B cell (primary cell): ENCODE data around the gene CACNA1F. TPM values are rescaled to one million over a fixed set of nuclear protein-coding genes. Genes with fewer than 3 reads are reported as not detected.

ENCODE experiments used
- ATAC-seq: fragments of 200-7000 bp; cut with Tn5 transposase; one replicate; pipeline ENCODE4 v1.10.0; 2021; ENCODE audit warnings: low read depth, mild to moderate bottlenecking, moderate number of reproducible peaks, moderate library complexity
- CTCF ChIA-PET: fragments of 350-600 bp; sonication (Branson Sonifier 250); formaldehyde crosslinking; loops from one replicate; lab custom pipeline; 2021; ENCODE audit warnings: antibody characterized with exemption, inconsistent platforms; lab: Charles Lee
- POLR2A ChIA-PET: fragments of 350-600 bp; sonication (Branson Sonifier 250); formaldehyde crosslinking; loops from one replicate; lab custom pipeline; 2021; ENCODE audit warnings: antibody characterized with exemption; lab: Charles Lee
- DNase-seq: peaks from one replicate; pipeline ENCODE4 v3.0.0; 2013
- H2AFZ ChIP-seq: 2 replicates; pipeline ENCODE4 v1.6.1; 2012; ENCODE audit warnings: mild to moderate bottlenecking, low read depth, low read length; ENCODE audit not compliant: insufficient read depth, poor library complexity, severe bottlenecking
- H3K27ac ChIP-seq, 2 donors: 1 replicate in 1 of 2; 2 replicates in 1 of 2; pipeline ENCODE4 v1.5.1; 2012 to 2013; ENCODE audit warnings: low read length in 2 of 2, mild to moderate bottlenecking in 2 of 2, moderate library complexity in 1 of 2
- H3K27me3 ChIP-seq, 4 experiments: fragments of 200-600 bp in 1 of 4; sonication (generic) in 1 of 4; replicated peaks in 1 of 4; 1 replicate in 2 of 4; 2 replicates in 2 of 4; pipeline versions ENCODE4 v1.6.1 to v1.7.0; 2013 to 2016; ENCODE audit warnings: low read length in 3 of 4, mild to moderate bottlenecking in 2 of 4, mixed read lengths in 1 of 4, moderate library complexity in 1 of 4; ENCODE audit not compliant: insufficient read depth in 4 of 4, control insufficient read depth in 3 of 4; ENCODE audit errors: control extremely low read depth in 1 of 4
- H3K36me3 ChIP-seq, 2 experiments: replicated peaks in 1 of 2; 1 replicate in 1 of 2; 2 replicates in 1 of 2; pipeline versions ENCODE4 v1.6.1 to v1.7.1; 2013; ENCODE audit warnings: low read length in 1 of 2; ENCODE audit not compliant: insufficient read depth in 2 of 2, control insufficient read depth in 1 of 2; ENCODE audit errors: control extremely low read depth in 1 of 2, extremely low read depth in 1 of 2
- H3K4me1 ChIP-seq, 2 donors: fragments of 200-600 bp in 1 of 2; sonication (generic) in 1 of 2; 1 replicate in 1 of 2; 2 replicates in 1 of 2; pipeline versions ENCODE4 v1.5.1 to v1.6.1; 2013 to 2017; ENCODE audit warnings: low read length in 2 of 2; ENCODE audit not compliant: control insufficient read depth in 2 of 2, insufficient read depth in 2 of 2
- H3K4me2 ChIP-seq: replicated peaks from 2 replicates; pipeline ENCODE3; 2012; ENCODE audit warnings: mild to moderate bottlenecking, low read depth, low read length; ENCODE audit not compliant: poor library complexity, severe bottlenecking
- H3K4me3 ChIP-seq, 5 experiments: fragments of 200-600 bp in 1 of 5; sonication (generic) in 1 of 5; 1 replicate in 3 of 5; 2 replicates in 2 of 5; pipeline versions ENCODE4 v1.5.1 to v1.7.0; 2011 to 2016; ENCODE audit warnings: low read length in 4 of 5, mild to moderate bottlenecking in 4 of 5, low read depth in 2 of 5, control low read depth in 1 of 5, moderate library complexity in 1 of 5; ENCODE audit not compliant: insufficient read depth in 1 of 5; ENCODE audit errors: control extremely low read depth in 1 of 5, extremely low read depth in 1 of 5
- H3K79me2 ChIP-seq: fragments of 200-600 bp; sonication (generic); one replicate; pipeline ENCODE4 v1.6.0; 2016; ENCODE audit warnings: low read length; ENCODE audit not compliant: control insufficient read depth, insufficient read depth
- H3K9ac ChIP-seq: fragments of 200-600 bp; sonication (generic); 2 replicates; pipeline ENCODE4 v1.6.1; 2017; ENCODE audit warnings: mild to moderate bottlenecking, low read length, moderate library complexity
- H3K9me3 ChIP-seq, 3 donors: one replicate each; pipeline versions ENCODE4 v1.6.1 to v1.7.1; 2013; ENCODE audit warnings: low read length in 2 of 3; ENCODE audit not compliant: control insufficient read depth in 2 of 3, insufficient read depth in 1 of 3; ENCODE audit errors: control extremely low read depth in 1 of 3
- H4K20me1 ChIP-seq: 2 replicates; pipeline ENCODE4 v1.6.0; 2012; ENCODE audit warnings: mild to moderate bottlenecking, low read length; ENCODE audit not compliant: insufficient read depth, control insufficient read depth, poor library complexity, severe bottlenecking
- H3K27ac Mint-ChIP-seq: one replicate; pipeline ENCODE4 v1.8.0; 2021; ENCODE audit warnings: mixed read lengths
- H3K27me3 Mint-ChIP-seq: one replicate; pipeline ENCODE4 v1.8.0; 2021; ENCODE audit warnings: mixed read lengths
- H3K4me1 Mint-ChIP-seq: one replicate; pipeline ENCODE4 v1.8.0; 2021; ENCODE audit warnings: mixed read lengths
- H3K4me3 Mint-ChIP-seq: one replicate; pipeline ENCODE4 v1.8.0; 2021; ENCODE audit warnings: mixed read lengths
- H3K9me3 Mint-ChIP-seq: one replicate; pipeline ENCODE4 v1.8.0; 2022; ENCODE audit warnings: mixed read lengths; ENCODE audit not compliant: insufficient read depth
- CTCF ChIP-seq: fragments of 200-600 bp; IDR thresholded peaks from one replicate; pipeline ENCODE4 v1.8.0; 2022; ENCODE audit warnings: antibody characterized with exemption, mild to moderate bottlenecking
- EZH2 ChIP-seq: IDR thresholded peaks from 2 replicates; pipeline ENCODE4 v1.6.1; 2012; ENCODE audit warnings: borderline replicate concordance, low read depth, mild to moderate bottlenecking, moderate library complexity, low read length; ENCODE audit not compliant: insufficient read depth, poor library complexity, severe bottlenecking
- WGBS: methylation state at CpG from one replicate; pipeline ENCODE4 v1.1.5; 2013; ENCODE audit warnings: missing lambda C conversion rate; ENCODE audit not compliant: insufficient coverage; 5-methylcytosine and 5-hydroxymethylcytosine counted together
- intact Hi-C: fragments of 100-400 bp; cut with micrococcal nuclease; formaldehyde crosslinking; loops from one replicate; pipeline ENCODE4 v1.10.0; 2022
- polyA plus RNA-seq: library from polyadenylated mRNA; depleted of rRNA; stranded (reverse); fragments of >200 nt; gene quantifications from 2 replicates; pipeline ENCODE4 v1.2.3, GENCODE V29; 2012
- total RNA-seq, 2 donors: library from RNA; stranded (reverse); fragments of 120-200 nt in 1 of 2; gene quantifications; 1 replicate in 1 of 2; 2 replicates in 1 of 2; pipeline versions ENCODE4 v1.2.3 to v1.2.4, GENCODE V29; 2013 to 2022

Gene CACNA1F
- total and polyA plus RNA-seq, 2 donors (not counting 1 experiment from before 2014, with no cell fraction given), result 6.7 to 9.3 TPM

- Histone ChIP-seq H4K20me1 (no peaks in the 10 kb centered on the region), H3K27me3 (no peaks in the 10 kb centered on the region), H3K4me1 (peaks cover 0 to 17% of the 10 kb centered on the region in 2 donors), H3K36me3 (no peaks in the 10 kb centered on the region), H3K27ac (no peak overlapping the region), H3K9me3 (no peaks in the 10 kb centered on the region), H3K9ac (no peak overlapping the region), H3K4me3 (no peak overlapping the region), H3K4me2 (no peak overlapping the region), H2AFZ (no peak overlapping the region), H3K79me2 (no peaks in the 10 kb centered on the region)
- CTCF ChIA-PET, result no interaction called here
- ATAC-seq (no peak), DNase-seq (no peak)
- TF ChIP-seq EZH2, result no peak
- no peak for TF ChIP-seq CTCF
- no peak overlapping the region for H3K27ac Mint-ChIP-seq
- H3K27me3 Mint-ChIP-seq, result no peaks in the 10 kb centered on the region
- no peak overlapping the region for H3K4me3 Mint-ChIP-seq
- peaks cover 12% of the 10 kb centered on the region for H3K4me1 Mint-ChIP-seq
- H3K9me3 Mint-ChIP-seq, result no peaks in the 10 kb centered on the region
- no CpG with 5 or more reads among the region's 2 CpGs for WGBS
- POLR2A ChIA-PET, result no interaction called here
- intact Hi-C loops, result no loop called here
Measured at GRCh38 chrX:49160908-49161307, 72.2 kb downstream of the CACNA1F start.

GRCh38 chrX:49157194-49157593 is 75.9 kb downstream of the CACNA1F start:
- Histone ChIP-seq H4K20me1 (no peaks in the 10 kb centered on the region), H3K4me3 (no peak overlapping the region), H3K36me3 (no peaks in the 10 kb centered on the region), H3K9me3 (no peaks in the 10 kb centered on the region), H2AFZ (no peak overlapping the region), H3K27me3 (no peaks in the 10 kb centered on the region), H3K9ac (no peak overlapping the region), H3K79me2 (no peaks in the 10 kb centered on the region), H3K4me1 (peaks cover 8 to 14% of the 10 kb centered on the region in 2 donors), H3K27ac (no peak overlapping the region), H3K4me2 (no peak overlapping the region)
- DNase-seq (no peak), ATAC-seq (no peak)
- ChIA-PET POLR2A (no interaction called here), CTCF (interaction anchor here (1.3 kb wide), 1 partner anchor 22 kb away, joined by 3 read pairs; no protein-coding TSS in a partner anchor)
- H3K4me3 Mint-ChIP-seq, result peak overlapping the region; percentile 39
- TF ChIP-seq CTCF (no peak), EZH2 (no peak)
- no peaks in the 10 kb centered on the region for H3K9me3 Mint-ChIP-seq
- intact Hi-C loops, result loop anchor here (2.0 kb wide), 2 partner anchors 16 to 78 kb away; partner anchors contain the start of gene CCDC22
- 95% methylated on average over 16 of the region's 25 CpGs for WGBS
- H3K27me3 Mint-ChIP-seq, result no peaks in the 10 kb centered on the region
- no peak overlapping the region for H3K27ac Mint-ChIP-seq
- peaks cover 15% of the 10 kb centered on the region for H3K4me1 Mint-ChIP-seq
